ENCODE results near the gene OR2L2. TPM values are rescaled to one million over a fixed set of nuclear protein-coding genes. Genes with fewer than 3 reads are reported as not detected.

OR2L2 gene, protein sequence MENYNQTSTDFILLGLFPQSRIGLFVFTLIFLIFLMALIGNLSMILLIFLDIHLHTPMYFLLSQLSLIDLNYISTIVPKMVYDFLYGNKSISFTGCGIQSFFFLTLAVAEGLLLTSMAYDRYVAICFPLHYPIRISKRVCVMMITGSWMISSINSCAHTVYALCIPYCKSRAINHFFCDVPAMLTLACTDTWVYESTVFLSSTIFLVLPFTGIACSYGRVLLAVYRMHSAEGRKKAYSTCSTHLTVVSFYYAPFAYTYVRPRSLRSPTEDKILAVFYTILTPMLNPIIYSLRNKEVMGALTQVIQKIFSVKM
- not detected for total RNA-seq

DNA sequence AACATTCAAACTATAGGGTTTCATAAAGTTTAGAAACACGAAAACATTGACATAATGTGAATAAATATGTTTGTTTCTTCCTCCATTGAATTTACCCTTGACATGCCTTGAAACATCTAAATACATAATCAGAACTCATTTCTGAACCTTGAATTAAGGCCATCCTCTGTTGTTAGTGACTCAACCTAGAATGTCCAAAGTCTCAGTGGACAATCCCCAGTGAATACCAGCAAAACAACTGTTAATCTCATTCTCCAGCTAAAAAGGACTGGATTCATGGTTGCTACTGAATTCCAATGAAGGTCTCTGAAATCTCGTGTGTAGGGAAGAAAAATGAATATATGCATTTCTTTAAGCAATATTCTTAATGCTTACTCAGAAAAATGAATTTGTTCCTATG lies at the start of gene OR2L2:
Gene OR2L2 (plus strand): TSS at position 301 of the 400 bp plus-strand sequence. CDS start 8,198 bp downstream, outside the sequence.
- Mint-ChIP-seq H3K27ac (no peak within 1 kb of the TSS), H3K36me3 (ENCODE audit: low read depth) (peaks cover 9% of the 10 kb centered on the region), H3K4me1 (ENCODE audit: low read depth) (no peaks in the 10 kb centered on the region), H3K27me3 (ENCODE audit: low read depth) (no peaks in the 10 kb centered on the region), H3K9me3 (peaks cover 21% of the 10 kb centered on the region), H3K4me3 (no peak within 1 kb of the TSS)
- DNase-seq: no peak
- CTCF ChIA-PET: no interaction called here
- intact Hi-C loops (cut with micrococcal nuclease): no loop called here

DNA sequence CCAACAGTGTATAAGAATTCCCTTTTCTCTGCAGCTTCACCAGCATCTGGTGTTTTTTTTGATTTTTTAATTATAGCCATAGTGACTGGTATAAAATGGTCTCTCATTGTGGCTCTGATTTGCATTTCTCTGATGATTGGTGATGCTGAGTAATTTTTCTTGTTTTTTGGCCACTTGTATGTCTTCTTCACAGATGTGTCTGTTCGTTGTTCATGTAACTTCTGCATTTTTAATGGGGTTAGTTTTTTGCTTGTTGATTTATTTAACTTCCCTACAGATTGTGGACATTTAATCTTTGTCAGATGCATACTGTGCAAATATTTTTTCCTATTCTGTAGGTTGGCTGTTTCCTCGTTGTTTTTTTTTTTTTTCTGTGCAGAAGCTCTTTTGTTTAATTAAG lies 36.9 kb upstream of the OR2L2 start:
- Mint-ChIP-seq H3K4me3 (no peak overlapping the region), H3K36me3 (ENCODE audit: low read depth) (peaks cover 7% of the 10 kb centered on the region), H3K9me3 (no peaks in the 10 kb centered on the region), H3K4me1 (ENCODE audit: low read depth) (no peaks in the 10 kb centered on the region), H3K27ac (no peak overlapping the region), H3K27me3 (ENCODE audit: low read depth) (no peaks in the 10 kb centered on the region)
- CTCF ChIA-PET: no interaction called here
- intact Hi-C loops (cut with micrococcal nuclease): no loop called here
- DNase-seq: no peak

DNA sequence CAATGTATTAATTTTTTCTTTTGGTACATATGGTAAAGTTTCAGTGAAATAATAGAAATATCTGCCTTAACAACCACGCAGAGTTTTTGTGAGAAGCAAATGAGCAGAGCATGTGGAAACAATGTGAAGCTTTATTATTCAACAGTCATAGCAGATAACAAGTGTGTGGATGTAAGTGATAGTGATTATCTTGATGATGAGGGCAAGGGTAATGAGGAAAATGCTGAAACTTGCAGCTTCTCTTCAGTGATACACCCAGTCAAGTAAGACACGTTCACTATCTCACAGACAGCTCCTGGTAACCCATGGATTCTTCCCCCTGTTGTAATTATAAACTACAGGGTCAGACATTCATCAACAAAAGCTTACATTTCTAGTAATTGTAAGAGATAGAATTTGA lies 31.1 kb upstream of the OR2L2 start:
- CTCF ChIA-PET: no interaction called here
- no peaks in the 10 kb centered on the region for H3K9me3 Mint-ChIP-seq
- DNase-seq: no peak
- H3K4me1 Mint-ChIP-seq (ENCODE audit: low read depth): peaks cover 6% of the 10 kb centered on the region
- no peak overlapping the region for H3K27ac Mint-ChIP-seq
- H3K27me3 Mint-ChIP-seq (ENCODE audit: low read depth): no peaks in the 10 kb centered on the region
- H3K4me3 Mint-ChIP-seq: no peak overlapping the region
- intact Hi-C loops (cut with micrococcal nuclease): no loop called here
- H3K36me3 Mint-ChIP-seq (ENCODE audit: low read depth): peaks cover 4% of the 10 kb centered on the region

DNA sequence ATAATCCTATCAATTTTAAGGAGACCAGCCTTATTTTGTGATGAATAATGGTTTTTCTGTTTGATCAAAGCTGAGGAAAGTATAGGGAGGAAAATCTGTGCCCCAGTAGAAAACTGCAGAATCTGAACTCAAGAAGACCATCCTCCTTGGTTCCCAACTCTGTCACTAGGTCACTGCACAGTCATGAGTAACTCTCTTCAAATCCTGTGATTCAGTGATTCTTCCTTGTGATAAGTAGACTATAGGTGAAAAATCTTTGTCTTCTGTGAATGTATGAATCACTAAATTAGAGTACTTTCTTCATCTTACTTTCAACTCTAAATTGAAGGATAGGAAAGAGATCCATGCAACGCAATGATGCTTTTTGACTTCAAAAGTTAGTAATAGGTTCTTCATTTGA lies 29.7 kb upstream of the OR2L2 start:
- CTCF ChIA-PET: no interaction called here
- no peak overlapping the region for H3K4me3 Mint-ChIP-seq
- no peak for DNase-seq
- no peaks in the 10 kb centered on the region for H3K27me3 Mint-ChIP-seq (ENCODE audit: low read depth)
- H3K4me1 Mint-ChIP-seq (ENCODE audit: low read depth): peaks cover 6% of the 10 kb centered on the region
- no peaks in the 10 kb centered on the region for H3K9me3 Mint-ChIP-seq
- H3K27ac Mint-ChIP-seq: no peak overlapping the region
- peaks cover 4% of the 10 kb centered on the region for H3K36me3 Mint-ChIP-seq (ENCODE audit: low read depth)
- intact Hi-C loops (cut with micrococcal nuclease): no loop called here

DNA sequence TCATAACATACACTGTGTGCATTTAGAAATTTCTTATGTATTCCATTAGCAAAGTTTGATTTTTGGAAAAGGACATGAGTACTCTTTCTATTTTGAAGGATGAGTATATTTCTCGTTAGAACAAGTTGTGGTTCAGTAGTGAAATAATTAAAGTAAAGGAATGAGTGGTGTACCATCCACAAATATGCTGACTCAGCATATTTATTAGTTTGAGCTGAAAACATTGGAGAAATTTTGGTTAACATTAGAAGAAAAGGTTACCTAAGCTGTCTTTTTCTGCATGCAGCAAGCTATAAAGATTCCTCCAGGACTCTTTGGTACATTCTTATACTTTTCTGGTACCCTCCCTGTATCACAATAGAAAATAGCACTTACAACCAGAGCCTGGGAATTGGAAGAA lies 22.1 kb upstream of the OR2L2 start:
- Mint-ChIP-seq H3K27ac (no peak overlapping the region), H3K36me3 (ENCODE audit: low read depth) (peaks cover 15% of the 10 kb centered on the region), H3K4me1 (ENCODE audit: low read depth) (no peaks in the 10 kb centered on the region), H3K4me3 (no peak overlapping the region), H3K9me3 (peaks cover 38% of the 10 kb centered on the region), H3K27me3 (ENCODE audit: low read depth) (no peaks in the 10 kb centered on the region)
- CTCF ChIA-PET: no interaction called here
- intact Hi-C loops (cut with micrococcal nuclease): no loop called here
- no peak for DNase-seq

DNA sequence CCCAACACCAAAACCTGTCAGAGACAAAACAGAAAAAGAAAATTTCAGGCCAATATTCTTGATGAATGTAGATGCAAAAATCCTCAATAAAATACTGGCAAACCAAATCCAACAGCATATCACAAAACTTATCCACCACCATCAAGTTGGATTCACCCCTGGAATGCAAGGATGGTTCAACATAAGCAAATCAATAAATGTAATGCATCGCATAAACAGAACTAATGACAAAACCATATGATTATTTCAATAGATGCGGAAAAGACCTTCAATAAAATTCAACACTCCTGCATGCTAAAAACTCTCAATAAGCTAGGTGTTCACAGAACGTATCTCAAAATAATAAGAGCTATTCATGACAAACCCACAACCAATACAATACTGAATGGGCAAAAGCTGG lies 20.2 kb upstream of the OR2L2 start:
- DNase-seq: no peak
- intact Hi-C loops (cut with micrococcal nuclease): no loop called here
- Mint-ChIP-seq H3K27me3 (ENCODE audit: low read depth) (no peaks in the 10 kb centered on the region), H3K9me3 (peaks cover 38% of the 10 kb centered on the region), H3K4me1 (ENCODE audit: low read depth) (no peaks in the 10 kb centered on the region), H3K4me3 (no peak overlapping the region), H3K36me3 (ENCODE audit: low read depth) (peaks cover 15% of the 10 kb centered on the region), H3K27ac (no peak overlapping the region)
- CTCF ChIA-PET: no interaction called here

DNA sequence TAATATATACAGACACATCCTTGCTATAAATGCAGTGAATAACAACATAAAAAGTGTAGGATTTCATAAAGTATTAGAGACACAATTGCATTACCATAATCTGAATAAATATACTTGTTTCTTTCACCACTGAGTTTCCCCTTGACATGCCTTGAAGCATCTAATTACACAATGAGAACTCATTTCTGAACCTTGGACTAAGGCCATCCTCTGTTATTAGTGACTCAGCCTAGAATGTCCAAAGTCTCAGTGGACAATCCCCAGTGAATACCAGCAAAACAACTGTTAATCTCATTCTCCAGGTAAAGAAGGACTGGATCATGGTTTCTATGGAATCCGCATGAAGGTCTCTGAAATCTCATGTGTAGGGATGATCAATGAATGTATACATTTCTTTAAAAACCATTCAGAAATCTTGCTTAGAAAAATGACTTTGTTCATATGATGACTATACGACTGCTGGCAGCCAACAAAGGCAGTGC lies 16.6 kb upstream of the OR2L2 start, which contains the start of gene OR2L5:
Gene OR2L5 (plus strand): TSS at position 432 of the 482 bp plus-strand sequence. CDS start 8,288 bp downstream, outside the sequence.
- H3K9me3 Mint-ChIP-seq: peaks cover 40% of the 10 kb centered on the region
- no peak within 1 kb of the TSS for H3K4me3 Mint-ChIP-seq
- no peak within 1 kb of the TSS for H3K27ac Mint-ChIP-seq
- DNase-seq: no peak
- no peaks in the 10 kb centered on the region for H3K27me3 Mint-ChIP-seq (ENCODE audit: low read depth)
- intact Hi-C loops (cut with micrococcal nuclease): no loop called here
- CTCF ChIA-PET: no interaction called here
- H3K36me3 Mint-ChIP-seq (ENCODE audit: low read depth): peaks cover 15% of the 10 kb centered on the region
- H3K4me1 Mint-ChIP-seq (ENCODE audit: low read depth): no peaks in the 10 kb centered on the region

DNA sequence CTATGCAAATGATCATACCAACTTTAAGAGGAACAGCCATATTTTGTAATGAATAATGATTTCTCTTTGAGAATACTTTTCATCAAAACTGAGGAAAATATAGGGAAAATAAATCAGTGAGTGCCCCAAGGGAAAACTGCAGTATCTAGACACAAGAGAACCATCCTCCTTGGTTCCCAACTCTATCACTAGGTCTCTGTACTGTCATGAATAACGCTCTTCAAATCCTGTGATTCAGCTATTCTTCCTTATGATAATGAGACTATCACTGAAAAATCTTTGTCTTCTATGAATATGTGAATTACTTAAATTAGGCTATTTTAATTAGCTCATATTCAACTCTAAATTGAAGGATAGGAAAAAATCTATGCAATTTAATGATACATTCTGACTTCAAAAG lies 14.1 kb upstream of the OR2L2 start:
- H3K36me3 Mint-ChIP-seq (ENCODE audit: low read depth): peaks cover 4% of the 10 kb centered on the region
- intact Hi-C loops (cut with micrococcal nuclease): no loop called here
- no peak for DNase-seq
- H3K9me3 Mint-ChIP-seq: peaks cover 19% of the 10 kb centered on the region
- H3K27me3 Mint-ChIP-seq (ENCODE audit: low read depth): no peaks in the 10 kb centered on the region
- CTCF ChIA-PET: no interaction called here
- no peaks in the 10 kb centered on the region for H3K4me1 Mint-ChIP-seq (ENCODE audit: low read depth)
- no peak overlapping the region for H3K4me3 Mint-ChIP-seq
- no peak overlapping the region for H3K27ac Mint-ChIP-seq

DNA sequence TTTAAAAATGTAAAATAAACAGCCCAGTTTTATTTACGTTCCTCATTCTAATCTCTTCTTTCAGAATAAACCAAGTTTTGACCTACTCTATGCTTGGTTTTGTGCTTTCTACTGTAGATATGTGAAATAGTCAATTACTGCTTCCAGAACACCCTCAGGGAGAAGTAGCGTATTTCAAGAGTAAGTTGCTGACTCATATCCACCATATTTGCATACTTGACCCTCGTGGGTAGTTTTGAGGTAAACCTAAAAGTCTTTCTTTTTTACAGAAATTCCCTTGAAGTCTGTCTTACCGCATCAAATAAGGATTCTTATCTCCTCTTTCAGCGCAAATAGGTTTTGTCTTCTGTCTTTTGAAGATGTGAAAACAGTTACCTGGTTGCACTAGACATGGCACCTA lies 15.3 kb downstream of the OR2L2 start:
- intact Hi-C loops (cut with micrococcal nuclease): no loop called here
- no peak overlapping the region for H3K27ac Mint-ChIP-seq
- no peaks in the 10 kb centered on the region for H3K27me3 Mint-ChIP-seq (ENCODE audit: low read depth)
- no peaks in the 10 kb centered on the region for H3K4me1 Mint-ChIP-seq (ENCODE audit: low read depth)
- H3K36me3 Mint-ChIP-seq (ENCODE audit: low read depth): no peaks in the 10 kb centered on the region
- peaks cover 26% of the 10 kb centered on the region for H3K9me3 Mint-ChIP-seq
- no peak for DNase-seq
- CTCF ChIA-PET: no interaction called here
- H3K4me3 Mint-ChIP-seq: no peak overlapping the region

DNA sequence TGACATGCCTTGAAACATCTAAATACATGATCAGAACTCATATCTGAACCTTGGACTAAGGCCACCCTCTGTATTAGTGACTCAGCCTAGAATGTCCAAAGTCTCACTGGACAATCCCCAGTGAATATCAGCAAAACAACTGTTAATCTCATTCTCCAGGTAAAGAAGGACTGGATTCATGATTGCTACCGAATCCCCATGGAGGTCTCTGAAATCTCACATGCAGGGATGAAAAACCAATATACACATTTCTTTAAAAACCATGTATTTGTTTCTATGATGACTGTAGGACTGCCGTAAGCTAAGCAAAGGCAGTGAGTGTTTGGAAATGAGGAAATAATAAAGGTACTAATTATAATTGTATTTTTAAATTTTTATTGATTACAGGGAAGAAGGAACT lies 16.7 kb downstream of the OR2L2 start, which contains the start of gene OR2L3:
Gene OR2L3 (plus strand): TSS at position 301 of the 400 bp plus-strand sequence. CDS start 13,846 bp downstream, outside the sequence.
- no peak within 1 kb of the TSS for H3K27ac Mint-ChIP-seq
- DNase-seq: no peak
- CTCF ChIA-PET: no interaction called here
- peaks cover 26% of the 10 kb centered on the region for H3K9me3 Mint-ChIP-seq
- H3K4me1 Mint-ChIP-seq (ENCODE audit: low read depth): no peaks in the 10 kb centered on the region
- no peaks in the 10 kb centered on the region for H3K36me3 Mint-ChIP-seq (ENCODE audit: low read depth)
- no peak within 1 kb of the TSS for H3K4me3 Mint-ChIP-seq
- intact Hi-C loops (cut with micrococcal nuclease): no loop called here
- H3K27me3 Mint-ChIP-seq (ENCODE audit: low read depth): no peaks in the 10 kb centered on the region

DNA sequence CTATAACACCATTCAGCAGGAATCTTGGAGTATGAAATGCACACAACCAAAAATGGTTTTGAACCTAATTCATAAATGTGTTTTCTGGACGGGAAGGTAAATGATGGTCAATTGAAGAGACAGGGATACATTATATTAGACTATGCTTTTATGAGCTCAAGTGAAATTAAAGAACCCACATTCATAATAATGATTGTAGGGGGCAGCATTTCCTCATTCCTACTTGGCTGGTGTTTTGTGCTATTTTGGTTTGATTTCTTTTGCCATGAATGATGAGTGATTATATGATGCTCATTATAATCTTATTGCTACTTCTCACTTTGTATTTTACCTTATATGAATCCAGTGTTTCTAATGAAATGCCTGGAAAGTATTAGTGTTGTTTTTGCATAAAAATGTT lies 17.1 kb downstream of the OR2L2 start:
- Mint-ChIP-seq H3K4me1 (ENCODE audit: low read depth) (no peaks in the 10 kb centered on the region), H3K27me3 (ENCODE audit: low read depth) (no peaks in the 10 kb centered on the region), H3K36me3 (ENCODE audit: low read depth) (no peaks in the 10 kb centered on the region), H3K9me3 (peaks cover 26% of the 10 kb centered on the region), H3K4me3 (no peak overlapping the region), H3K27ac (no peak overlapping the region)
- intact Hi-C loops (cut with micrococcal nuclease): no loop called here
- CTCF ChIA-PET: no interaction called here
- DNase-seq: no peak

DNA sequence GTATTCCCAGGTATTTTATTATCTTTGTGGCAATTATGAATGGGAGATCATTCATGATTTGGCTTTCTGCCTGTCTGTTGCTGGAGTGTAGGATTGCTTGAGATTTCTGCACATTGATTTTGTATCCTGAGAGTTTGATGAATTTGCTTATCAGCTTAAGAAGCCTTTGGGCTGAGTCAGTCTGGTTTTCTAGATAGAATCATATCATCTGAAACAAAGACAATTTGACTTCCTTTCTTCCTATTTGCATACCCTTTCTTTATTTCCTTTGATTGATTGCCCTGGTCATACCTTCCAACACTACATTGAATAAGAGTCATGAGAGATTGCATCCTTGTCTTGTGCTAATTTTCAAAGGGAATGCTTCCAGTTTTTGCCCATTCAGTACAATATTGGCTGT lies 24.8 kb downstream of the OR2L2 start:
- Mint-ChIP-seq H3K9me3 (peaks cover 17% of the 10 kb centered on the region), H3K4me3 (no peak overlapping the region), H3K4me1 (ENCODE audit: low read depth) (no peaks in the 10 kb centered on the region), H3K27me3 (ENCODE audit: low read depth) (no peaks in the 10 kb centered on the region), H3K36me3 (ENCODE audit: low read depth) (no peaks in the 10 kb centered on the region), H3K27ac (no peak overlapping the region)
- CTCF ChIA-PET: no interaction called here
- intact Hi-C loops (cut with micrococcal nuclease): no loop called here
- DNase-seq: no peak

DNA sequence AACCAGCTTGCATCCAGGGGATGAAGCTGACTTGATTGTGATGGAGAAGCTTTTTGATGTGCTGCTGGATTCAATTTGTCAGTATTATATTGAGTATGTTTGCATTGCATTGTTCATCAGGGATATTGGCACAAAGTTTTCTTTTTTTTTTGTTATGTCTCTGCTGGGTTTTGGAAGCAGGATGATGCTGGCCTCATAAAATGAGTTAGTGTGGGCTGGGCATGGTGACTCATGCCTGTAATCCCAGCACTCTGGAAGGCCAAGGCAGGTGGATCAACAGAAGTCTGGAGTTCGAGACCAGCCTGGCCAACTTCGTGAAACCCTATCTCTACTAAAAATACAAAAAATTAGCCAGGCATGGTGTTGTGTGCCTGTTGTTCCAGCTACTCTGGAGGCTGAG lies 25.4 kb downstream of the OR2L2 start:
- peaks cover 17% of the 10 kb centered on the region for H3K9me3 Mint-ChIP-seq
- H3K27me3 Mint-ChIP-seq (ENCODE audit: low read depth): no peaks in the 10 kb centered on the region
- no peak for DNase-seq
- no peaks in the 10 kb centered on the region for H3K36me3 Mint-ChIP-seq (ENCODE audit: low read depth)
- no peaks in the 10 kb centered on the region for H3K4me1 Mint-ChIP-seq (ENCODE audit: low read depth)
- intact Hi-C loops (cut with micrococcal nuclease): no loop called here
- CTCF ChIA-PET: no interaction called here
- H3K4me3 Mint-ChIP-seq: no peak overlapping the region
- H3K27ac Mint-ChIP-seq: no peak overlapping the region

Measured in activated naive CD4-positive, alpha-beta T cell treated with anti-CD3 and anti-CD28 coated beads for 36 hours (primary cell).